ENCODE data around the gene TOR2A.
"Not testable (repeated sequence)": the region's sequence is repeated elsewhere in the genome, so short reads cannot be mapped to it uniquely, and the experiment has no call there.

TOR2A gene

DNA sequence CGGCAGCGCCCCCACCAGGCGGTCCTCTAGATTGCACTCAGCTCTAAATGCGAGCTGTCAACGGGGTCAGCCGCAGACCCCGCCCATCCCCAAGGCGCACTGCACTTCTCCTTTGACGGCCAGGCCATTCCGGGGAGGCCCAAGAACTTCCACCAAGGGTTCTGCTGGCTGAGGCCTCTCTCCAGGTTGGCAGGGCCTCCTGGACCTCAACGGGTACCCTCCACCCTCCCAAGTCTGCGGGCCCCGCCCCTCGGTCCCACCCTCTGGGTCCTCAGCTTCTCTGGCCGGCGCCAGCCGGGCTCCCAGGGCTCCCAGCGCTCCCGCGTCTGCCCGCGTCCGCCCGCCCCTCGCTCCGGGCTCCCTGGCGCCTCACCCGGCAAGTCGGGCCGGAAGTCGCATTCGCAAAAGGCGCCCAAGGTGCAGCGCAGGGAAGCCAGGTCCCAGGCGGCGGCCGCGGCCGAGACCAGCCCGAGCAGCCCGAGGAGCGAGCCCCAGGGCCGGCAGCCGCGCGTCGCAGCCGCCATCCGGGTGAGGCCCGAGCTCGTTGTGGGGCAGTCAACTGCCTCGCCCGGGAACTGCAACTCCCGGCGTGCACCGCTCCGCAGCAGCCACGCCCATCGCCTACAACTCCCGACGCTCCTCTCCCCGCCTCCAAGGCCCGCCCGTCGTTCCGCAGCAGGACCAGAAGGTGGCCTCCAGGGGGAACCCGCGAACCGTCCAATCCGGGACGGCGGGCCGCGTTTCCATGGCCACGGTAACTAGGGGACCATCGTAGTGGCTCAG is at the start of gene TOR2A:
TSS of gene TOR2A (minus strand) at position 548 of the 783 bp plus-strand sequence. CDS start at position 524, 24 bp downstream.
- in situ Hi-C loops (cut with HindIII; ENCODE audit: low sequenced_read_pairs), result no loop called here

- in situ Hi-C loops (cut with HindIII; ENCODE audit: low sequenced_read_pairs), result no loop called here
These were observed 48.3 kb upstream of the TOR2A start for GRCh38 chr9:127783111-127784008.

- in situ Hi-C loops (cut with HindIII; ENCODE audit: low sequenced_read_pairs), result no loop called here
These were observed 46.7 kb upstream of the TOR2A start for GRCh38 chr9:127781806-127782205.

GRCh38 chr9:127780909-127781308 is 45.8 kb upstream of the TOR2A start:
- in situ Hi-C loops (cut with HindIII; ENCODE audit: low sequenced_read_pairs), result not testable (repeated sequence)

GRCh38 chr9:127780126-127780885 is 45.2 kb upstream of the TOR2A start:
- in situ Hi-C loops (cut with HindIII; ENCODE audit: low sequenced_read_pairs), result no loop called here

- in situ Hi-C loops (cut with HindIII; ENCODE audit: low sequenced_read_pairs), result no loop called here
These were observed 44.3 kb upstream of the TOR2A start for GRCh38 chr9:127779136-127779981.

DNA sequence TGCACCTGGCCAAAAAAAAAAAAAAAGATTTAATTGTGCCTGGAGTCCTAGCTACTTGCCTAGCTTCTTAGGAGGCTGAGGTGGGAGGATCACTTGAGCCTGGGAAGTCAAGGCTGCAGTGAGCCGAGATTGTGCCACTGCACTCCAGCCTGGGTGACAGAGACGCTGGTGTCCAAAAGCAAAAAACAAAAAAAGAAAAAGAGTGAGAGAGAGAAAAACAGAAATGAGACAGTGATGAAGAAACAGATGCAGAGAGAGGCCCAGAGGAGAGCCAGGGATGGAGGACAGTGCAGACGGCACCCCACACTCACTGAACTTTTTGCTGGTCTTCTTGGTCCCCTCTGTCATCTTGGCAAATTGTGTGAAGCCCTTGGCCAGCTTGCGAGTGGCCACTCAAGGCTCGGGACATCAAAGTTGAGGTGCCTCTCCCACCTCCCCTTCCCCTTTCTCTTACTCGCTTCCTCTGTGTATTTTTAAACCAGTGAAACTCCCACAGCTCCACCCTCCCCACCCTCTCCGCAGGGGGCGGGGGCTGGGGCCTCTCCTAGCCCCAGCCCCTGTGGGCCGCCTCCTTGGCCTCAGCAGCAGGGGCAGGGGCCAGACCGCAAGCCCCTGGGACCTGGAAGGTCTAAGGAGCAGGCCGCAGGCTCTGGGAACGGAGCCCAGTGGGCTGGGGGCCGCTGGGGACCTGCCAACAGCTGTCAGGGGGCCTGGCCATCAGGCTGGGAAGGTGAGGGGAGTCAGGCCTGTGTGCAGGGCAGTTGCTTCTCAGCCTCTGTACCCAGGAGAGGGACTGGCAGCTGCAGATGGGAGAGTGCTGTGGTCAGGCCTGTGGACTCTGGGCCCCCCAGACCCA is 43.4 kb upstream of the TOR2A start, which contains the start of gene SH2D3C:
TSS of gene SH2D3C (minus strand) at position 387 of the 856 bp plus-strand sequence. CDS start at position 348, 39 bp downstream.
- in situ Hi-C loops (cut with HindIII; ENCODE audit: low sequenced_read_pairs), result no loop called here

DNA sequence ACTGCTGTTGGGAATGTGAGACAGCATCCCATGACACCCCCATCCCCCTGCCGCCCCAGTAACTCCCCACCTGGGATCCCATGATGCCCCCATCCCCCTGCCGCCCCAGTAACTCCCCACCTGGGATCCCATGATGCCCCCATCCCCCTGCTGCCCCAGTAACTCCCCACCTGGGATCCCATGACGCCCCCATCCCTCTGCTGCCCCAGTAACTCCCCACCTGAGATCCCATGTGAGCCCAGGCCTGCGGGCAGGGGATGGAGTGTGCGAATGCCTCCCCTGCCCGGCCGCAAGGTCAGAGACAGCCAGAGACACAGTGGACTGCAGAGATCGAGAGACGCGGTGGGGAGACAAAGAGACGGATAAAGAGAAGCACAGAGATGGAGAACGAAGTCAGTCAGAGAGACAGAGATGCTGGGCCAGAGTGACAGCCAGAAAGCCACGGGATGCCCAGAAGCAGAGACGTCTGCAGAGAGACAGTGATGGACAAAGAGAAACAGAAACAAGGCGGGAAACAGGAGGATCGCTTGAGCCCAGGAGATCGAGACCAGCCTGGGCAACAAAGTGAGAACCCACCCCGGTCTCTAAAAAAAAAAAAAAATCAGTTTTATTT is 42.4 kb upstream of the TOR2A start:
- in situ Hi-C loops (cut with HindIII; ENCODE audit: low sequenced_read_pairs), result no loop called here

DNA sequence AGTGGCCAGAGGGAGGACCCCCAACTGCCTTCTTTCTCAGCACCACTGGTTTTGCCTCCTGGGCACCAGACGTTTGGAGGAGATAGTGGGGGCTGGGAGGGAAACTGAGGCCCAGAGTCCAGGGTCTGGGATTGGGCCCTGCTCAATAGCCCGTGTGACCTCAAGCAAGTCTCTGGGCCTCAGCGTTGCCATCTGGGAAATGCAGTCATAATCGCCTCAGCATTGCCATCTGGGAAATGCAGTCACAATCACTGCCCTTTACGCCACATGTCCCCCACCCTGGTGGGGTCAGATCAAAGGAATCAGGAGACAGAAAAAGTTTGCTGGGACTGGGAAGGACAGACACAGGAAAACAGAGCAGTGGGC is 41.8 kb upstream of the TOR2A start:
- in situ Hi-C loops (cut with HindIII; ENCODE audit: low sequenced_read_pairs), result no loop called here

DNA sequence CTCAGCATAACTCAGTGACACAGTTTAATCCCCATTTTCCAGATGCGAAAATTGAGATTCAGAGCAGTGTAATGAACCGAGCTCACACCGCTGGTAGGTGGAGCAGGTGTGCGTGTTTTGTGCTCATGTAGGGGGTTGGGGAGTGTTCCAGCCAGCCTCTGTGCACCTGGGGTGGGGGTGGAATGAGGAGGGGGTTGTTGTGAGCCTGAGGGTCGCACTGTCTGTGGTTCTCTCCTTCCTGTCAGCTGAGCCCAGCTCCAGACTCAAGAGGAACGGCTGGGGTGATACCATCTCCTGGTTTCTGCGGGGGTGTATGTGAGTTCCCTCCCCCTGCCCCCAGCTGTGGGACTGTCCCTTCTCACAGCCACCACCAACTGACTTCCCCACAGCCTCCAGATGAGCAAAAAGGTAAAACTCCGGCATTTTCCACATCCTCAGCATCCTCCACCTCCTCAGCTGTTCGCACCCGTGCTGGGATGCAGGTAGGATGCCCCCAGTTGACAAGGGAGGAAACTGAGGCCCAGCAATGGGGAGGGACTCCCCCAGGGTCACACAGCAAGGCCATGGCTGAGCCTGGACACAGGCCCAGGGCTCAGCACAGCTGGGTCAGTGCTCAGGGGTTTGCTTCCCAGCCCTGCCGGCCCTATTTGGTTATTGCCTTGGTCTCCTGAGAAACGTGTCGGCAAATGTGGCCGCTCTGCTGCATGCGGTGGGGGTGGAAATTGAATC is 41.3 kb upstream of the TOR2A start:
- in situ Hi-C loops (cut with HindIII; ENCODE audit: low sequenced_read_pairs), result no loop called here

GRCh38 chr9:127773981-127774380 is 38.9 kb upstream of the TOR2A start:
- in situ Hi-C loops (cut with HindIII; ENCODE audit: low sequenced_read_pairs), result no loop called here

- in situ Hi-C loops (cut with HindIII; ENCODE audit: low sequenced_read_pairs), result no loop called here
These were observed 38.2 kb upstream of the TOR2A start for GRCh38 chr9:127773272-127773671.

DNA sequence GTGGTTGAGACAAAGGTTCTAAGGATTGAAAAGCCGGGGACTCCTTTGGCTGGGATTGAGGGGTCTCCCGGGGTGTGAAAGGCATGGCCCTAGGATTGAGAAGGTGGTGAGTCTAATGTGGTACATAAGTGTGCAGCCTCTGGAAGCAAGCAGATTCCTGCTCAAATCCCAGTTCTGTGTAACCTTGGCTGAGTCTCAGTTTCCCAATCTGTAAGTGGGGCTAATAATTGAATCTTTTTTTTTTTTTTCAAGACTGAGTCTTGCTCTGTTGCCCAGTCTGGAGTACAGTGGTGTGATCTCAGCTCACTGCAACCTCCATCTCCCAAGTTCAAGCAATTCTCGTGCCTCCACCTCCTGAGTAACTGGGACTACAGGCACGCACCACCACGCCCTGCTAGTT is 37.5 kb upstream of the TOR2A start:
- in situ Hi-C loops (cut with HindIII; ENCODE audit: low sequenced_read_pairs), result no loop called here

DNA sequence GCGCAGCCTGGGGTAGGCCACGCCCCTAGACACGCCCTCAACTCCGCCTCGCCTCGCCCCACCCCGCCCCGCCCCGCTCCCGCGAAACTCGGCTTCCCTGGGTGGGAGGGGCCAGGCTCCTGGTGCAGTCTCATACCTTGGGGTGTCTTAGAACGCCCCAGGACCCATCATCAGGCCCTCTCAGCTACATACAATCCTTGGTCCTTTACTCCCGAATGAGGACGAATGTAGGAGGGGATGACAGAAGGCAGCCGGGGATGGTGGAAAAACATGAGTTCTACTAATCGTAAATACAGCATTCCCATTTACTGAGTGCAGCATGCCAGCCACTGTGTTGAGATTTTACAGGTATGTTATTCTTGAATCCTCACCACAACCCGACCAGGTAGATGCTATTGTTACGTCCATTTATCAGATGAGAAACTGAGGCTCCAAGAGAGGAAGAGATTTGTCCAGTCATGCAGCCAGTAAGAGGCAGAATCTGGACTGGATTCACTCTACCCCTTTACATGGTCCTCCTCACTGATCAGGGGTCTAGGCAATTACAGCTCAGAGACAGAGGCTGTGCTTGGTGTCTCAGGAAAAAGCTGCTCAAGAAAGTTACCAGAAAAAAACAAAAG is 36.6 kb upstream of the TOR2A start:
- in situ Hi-C loops (cut with HindIII; ENCODE audit: low sequenced_read_pairs), result no loop called here

DNA sequence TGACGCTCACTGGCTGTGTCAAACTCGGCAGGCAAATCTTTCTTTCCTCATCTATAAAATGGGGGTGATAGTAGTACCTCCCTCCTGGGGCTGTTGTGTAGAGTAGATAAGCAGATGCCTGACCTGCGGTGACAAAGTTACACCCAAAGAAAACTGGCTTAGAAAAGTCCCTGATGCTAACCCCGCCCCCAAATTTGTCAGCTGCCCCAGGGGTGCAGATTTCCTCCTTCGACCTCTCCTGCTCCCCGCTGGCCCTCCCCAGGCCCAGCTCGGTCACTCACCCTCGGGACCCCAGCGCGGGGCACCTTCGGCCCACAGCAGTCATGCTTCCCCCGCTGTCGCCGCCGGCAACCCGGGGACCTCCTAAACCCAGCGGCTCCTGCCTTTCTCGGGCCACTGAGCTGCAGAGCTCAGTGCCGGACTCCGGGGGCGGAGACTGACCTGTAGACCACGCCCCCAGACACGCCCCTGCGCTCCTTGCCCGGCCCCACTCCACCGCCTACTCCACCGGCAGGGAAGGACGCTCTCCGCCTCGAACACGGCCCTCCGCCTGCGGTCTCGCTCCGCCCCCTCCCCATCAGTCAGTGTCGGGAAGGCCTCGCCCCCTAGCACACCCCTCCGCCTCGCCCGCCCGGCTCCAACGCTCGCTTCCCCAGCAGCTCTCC is 35.9 kb upstream of the TOR2A start:
- in situ Hi-C loops (cut with HindIII; ENCODE audit: low sequenced_read_pairs), result no loop called here

DNA sequence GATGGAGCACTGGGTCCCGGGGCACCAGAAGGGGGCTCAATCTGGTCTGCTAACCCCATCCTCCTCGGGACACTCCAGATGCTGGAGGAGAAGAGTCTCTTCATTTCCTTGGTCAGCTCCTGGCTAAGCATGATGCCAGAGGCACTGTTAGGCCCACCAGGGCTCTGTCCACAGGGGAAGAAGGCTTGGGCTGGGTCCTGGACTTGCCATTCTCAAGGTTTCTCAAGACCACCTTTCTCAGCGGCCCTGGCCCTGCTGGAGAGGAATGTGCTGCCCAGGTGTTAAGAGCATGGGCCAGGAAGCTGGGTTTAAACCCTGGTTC is 35.5 kb upstream of the TOR2A start:
- in situ Hi-C loops (cut with HindIII; ENCODE audit: low sequenced_read_pairs), result no loop called here

GRCh38 chr9:127769929-127770582 is 35.0 kb upstream of the TOR2A start:
- in situ Hi-C loops (cut with HindIII; ENCODE audit: low sequenced_read_pairs), result loop anchor here (10.0 kb wide), 1 partner anchor 95 kb away; no protein-coding TSS in a partner anchor
